ENCODE results near the gene ANKRD11.
A peak's percentile ranks its signal among the peaks of the same experiment; 100 is the strongest.

Gene ANKRD11

GRCh38 chr16:89318871-89319630, 171.3 kb downstream of the ANKRD11 start:
- TF ChIP-seq CTCF (conservative IDR thresholded peaks at IDR 0.05; ENCODE audit: low read length), result no peak
- H3K4me3 ChIP-seq (ENCODE audit: low read length), result no peak overlapping the region
- no peak for DNase-seq (ENCODE audit: low read depth)

GRCh38 chr16:89318430-89318758, 172.0 kb downstream of the ANKRD11 start:
- no peak for DNase-seq (ENCODE audit: low read depth)
- no peak overlapping the region for H3K4me3 ChIP-seq (ENCODE audit: low read length)
- no peak for TF ChIP-seq CTCF (conservative IDR thresholded peaks at IDR 0.05; ENCODE audit: low read length)

- DNase-seq (ENCODE audit: low read depth), result no peak
- no peak overlapping the region for H3K4me3 ChIP-seq (ENCODE audit: low read length)
- TF ChIP-seq CTCF (conservative IDR thresholded peaks at IDR 0.05; ENCODE audit: low read length), result no peak
Measured at GRCh38 chr16:89317729-89318429, 172.5 kb downstream of the ANKRD11 start.

GRCh38 chr16:89317101-89317671, 173.2 kb downstream of the ANKRD11 start:
- H3K4me3 ChIP-seq (ENCODE audit: low read length), result no peak overlapping the region
- no peak for TF ChIP-seq CTCF (conservative IDR thresholded peaks at IDR 0.05; ENCODE audit: low read length)
- no peak for DNase-seq (ENCODE audit: low read depth)

- no peak for DNase-seq (ENCODE audit: low read depth)
- TF ChIP-seq CTCF (conservative IDR thresholded peaks at IDR 0.05; ENCODE audit: low read length), result no peak
- no peak overlapping the region for H3K4me3 ChIP-seq (ENCODE audit: low read length)
Measured at GRCh38 chr16:89316701-89317100, 173.7 kb downstream of the ANKRD11 start.

- no peak overlapping the region for H3K4me3 ChIP-seq (ENCODE audit: low read length)
- no peak for TF ChIP-seq CTCF (conservative IDR thresholded peaks at IDR 0.05; ENCODE audit: low read length)
- DNase-seq (ENCODE audit: low read depth), result peak; percentile 77
Measured at GRCh38 chr16:89315791-89316581, 174.4 kb downstream of the ANKRD11 start.
